Body of pancreas (tissue), 4 donors: Measurements from ENCODE around the gene SLC22A14.

Source experiments
- CTCF ChIP-seq, 7 experiments: fragments of 450-650 bp in 4 of 7; fragments of 200-600 bp in 3 of 7; sonication (generic) in 3 of 7; IDR thresholded peaks; one replicate each; pipeline ENCODE4 v1.5.1; 2016 to 2019; ENCODE audit warnings: antibody characterized with exemption in 7 of 7
- POLR2A ChIP-seq, 3 donors: fragments of 450-650 bp; IDR thresholded peaks; one replicate each; pipeline ENCODE4 v1.6.1; 2016; ENCODE audit warnings: antibody characterized with exemption in 3 of 3, mild to moderate bottlenecking in 2 of 3

DNA sequence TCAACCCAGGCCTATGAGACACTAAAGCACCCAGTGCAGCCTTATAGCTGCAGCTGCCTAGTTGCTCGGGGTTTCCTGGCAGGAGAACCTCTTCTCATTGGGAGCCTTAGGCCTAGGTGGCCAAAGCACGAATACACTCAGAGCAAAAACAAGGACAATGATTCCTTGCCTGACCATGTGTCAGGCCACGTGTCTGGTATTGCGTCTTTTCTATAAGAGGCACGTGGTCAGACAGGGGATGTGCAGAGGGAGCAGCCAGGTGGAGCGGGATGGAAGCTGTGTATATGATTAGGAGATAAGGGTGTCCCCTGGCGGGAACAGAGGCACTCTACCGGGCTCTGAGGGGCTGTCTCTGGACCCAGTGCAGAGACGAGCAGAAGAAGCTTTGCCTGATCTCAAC lies 26.4 kb downstream of the SLC22A14 start:
- no peak for TF ChIP-seq CTCF (IDR thresholded peaks at IDR 0.05)
- no peak for TF ChIP-seq POLR2A (IDR thresholded peaks at IDR 0.05)
